SK-N-SH treated with all-trans-retinoic acid at 6 μM for 48 hours (cell line): ENCODE results near the gene HTD2.
A peak's percentile ranks its signal among the peaks of the same experiment; 100 is the strongest.

Experiments used
- ATAC-seq: fragments of 200-7000 bp; cut with Tn5 transposase; 3 replicates; pipeline ENCODE4 v1.9.1; 2020; ENCODE audit warnings: mild to moderate bottlenecking, moderate library complexity
- ARNTL ChIP-seq: fragments of 450-650 bp; formaldehyde crosslinking; IDR thresholded peaks from 2 replicates; pipeline ENCODE4 v1.5.0; 2020; ENCODE audit warnings: low read depth, mild to moderate bottlenecking, moderate library complexity, borderline replicate concordance
- BACH2 ChIP-seq: fragments of 250-450 bp; sonication (Bioruptor Pico); IDR thresholded peaks from 2 replicates; pipeline ENCODE4 v1.9.0; 2021; ENCODE audit warnings: mild to moderate bottlenecking, borderline replicate concordance
- CSDC2 ChIP-seq: fragments of 250-450 bp; sonication (Bioruptor Pico); IDR thresholded peaks from 2 replicates; pipeline ENCODE4 v1.5.0; 2020; ENCODE audit warnings: mild to moderate bottlenecking, moderate library complexity
- GLIS3 ChIP-seq: fragments of 250-450 bp; sonication (Bioruptor Pico); IDR thresholded peaks from 2 replicates; pipeline ENCODE4 v1.5.0; 2020; ENCODE audit warnings: mild to moderate bottlenecking, moderate library complexity
- ISL1 ChIP-seq: fragments of 250-450 bp; sonication (Bioruptor Pico); IDR thresholded peaks from 2 replicates; pipeline ENCODE4 v2.1.2; 2022; ENCODE audit warnings: mild to moderate bottlenecking, moderate library complexity
- OSR1 ChIP-seq: fragments of 250-450 bp; sonication (Bioruptor Pico); IDR thresholded peaks from 2 replicates; pipeline ENCODE4 v1.8.0; 2022; ENCODE audit warnings: moderate library complexity, mild to moderate bottlenecking, inconsistent platforms
- PPARA ChIP-seq: fragments of 250-450 bp; sonication (Bioruptor Pico); IDR thresholded peaks from 2 replicates; pipeline ENCODE4 v1.5.0; 2020; ENCODE audit warnings: mild to moderate bottlenecking, borderline replicate concordance
- RARB ChIP-seq: fragments of 250-450 bp; sonication (Bioruptor Pico); IDR thresholded peaks from 2 replicates; pipeline ENCODE4 v1.8.0; 2021; ENCODE audit warnings: mild to moderate bottlenecking, moderate library complexity
- SNAI2 ChIP-seq: fragments of 250-450 bp; sonication (Bioruptor Pico); IDR thresholded peaks from 2 replicates; pipeline ENCODE4 v1.5.0; 2020; ENCODE audit warnings: mild to moderate bottlenecking, moderate library complexity
- TCF4 ChIP-seq: fragments of 250-450 bp; sonication (Bioruptor Pico); IDR thresholded peaks from 2 replicates; pipeline ENCODE4 v1.8.0; 2021; ENCODE audit warnings: mild to moderate bottlenecking, moderate library complexity, borderline replicate concordance
- TOX ChIP-seq: fragments of 250-450 bp; sonication (Bioruptor Pico); IDR thresholded peaks from 2 replicates; pipeline ENCODE4 v1.8.0; 2021; ENCODE audit warnings: mild to moderate bottlenecking, moderate library complexity, borderline replicate concordance
- ZFP3 ChIP-seq: fragments of 250-450 bp; sonication (Bioruptor Pico); IDR thresholded peaks from 2 replicates; pipeline ENCODE4 v1.5.0; 2020; ENCODE audit warnings: mild to moderate bottlenecking, moderate library complexity
- ZFP30 ChIP-seq: fragments of 450-650 bp; formaldehyde crosslinking; IDR thresholded peaks from 2 replicates; pipeline ENCODE4 v1.5.0; 2022; ENCODE audit warnings: mild to moderate bottlenecking, moderate library complexity
- ZNF70 ChIP-seq: fragments of 450-650 bp; formaldehyde crosslinking; IDR thresholded peaks from 2 replicates; pipeline ENCODE4 v1.5.0; 2020; ENCODE audit warnings: mild to moderate bottlenecking, moderate library complexity
- ZNF8 ChIP-seq: fragments of 450-650 bp; formaldehyde crosslinking; IDR thresholded peaks from 2 replicates; pipeline ENCODE4 v1.5.0; 2020; ENCODE audit warnings: mild to moderate bottlenecking, moderate library complexity
- TF ChIP-seq, protein P1 (sequence below): fragments of 250-450 bp; sonication (Bioruptor Pico); IDR thresholded peaks from 2 replicates; pipeline ENCODE4 v1.8.0; 2020; ENCODE audit warnings: mild to moderate bottlenecking, moderate library complexity, borderline replicate concordance
- TF ChIP-seq, protein P2 (sequence below): fragments of 250-450 bp; sonication (Bioruptor Pico); IDR thresholded peaks from 2 replicates; pipeline ENCODE4 v1.5.0; 2020; ENCODE audit warnings: mild to moderate bottlenecking, moderate library complexity
- TF ChIP-seq, protein P3 (sequence below): fragments of 250-450 bp; sonication (Bioruptor Pico); IDR thresholded peaks from 2 replicates; pipeline ENCODE4 v1.5.1; 2020; ENCODE audit warnings: low read depth, mild to moderate bottlenecking, moderate library complexity

Gene HTD2

DNA sequence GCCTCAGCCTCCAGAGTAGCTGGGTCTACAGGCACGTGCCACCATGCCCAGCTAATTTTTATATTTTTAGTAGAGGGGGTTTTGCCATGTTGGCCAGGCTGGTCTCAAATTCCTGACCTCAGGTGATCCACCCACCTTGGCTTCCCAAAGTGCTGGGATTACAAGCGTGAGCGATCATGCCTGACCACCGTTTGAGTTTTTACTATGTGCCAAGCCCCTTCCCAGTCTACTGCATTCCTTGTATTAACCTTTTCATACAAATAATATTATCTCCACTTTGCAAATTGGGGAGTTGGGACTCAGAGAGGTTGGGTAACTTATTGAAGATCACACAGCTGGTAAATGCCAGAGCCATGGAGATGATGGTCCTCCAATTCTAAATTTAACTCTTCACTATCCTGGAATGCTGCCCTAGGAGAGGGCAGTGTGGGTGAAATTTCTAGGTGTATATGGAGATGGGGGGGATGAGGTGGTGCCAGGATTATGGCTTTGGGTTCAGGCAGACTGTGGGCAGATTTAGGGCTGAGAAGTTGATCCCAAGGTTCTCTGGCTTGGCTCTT, 25.4 kb downstream of the HTD2 start (continued):
- TF ChIP-seq, protein P1, sequence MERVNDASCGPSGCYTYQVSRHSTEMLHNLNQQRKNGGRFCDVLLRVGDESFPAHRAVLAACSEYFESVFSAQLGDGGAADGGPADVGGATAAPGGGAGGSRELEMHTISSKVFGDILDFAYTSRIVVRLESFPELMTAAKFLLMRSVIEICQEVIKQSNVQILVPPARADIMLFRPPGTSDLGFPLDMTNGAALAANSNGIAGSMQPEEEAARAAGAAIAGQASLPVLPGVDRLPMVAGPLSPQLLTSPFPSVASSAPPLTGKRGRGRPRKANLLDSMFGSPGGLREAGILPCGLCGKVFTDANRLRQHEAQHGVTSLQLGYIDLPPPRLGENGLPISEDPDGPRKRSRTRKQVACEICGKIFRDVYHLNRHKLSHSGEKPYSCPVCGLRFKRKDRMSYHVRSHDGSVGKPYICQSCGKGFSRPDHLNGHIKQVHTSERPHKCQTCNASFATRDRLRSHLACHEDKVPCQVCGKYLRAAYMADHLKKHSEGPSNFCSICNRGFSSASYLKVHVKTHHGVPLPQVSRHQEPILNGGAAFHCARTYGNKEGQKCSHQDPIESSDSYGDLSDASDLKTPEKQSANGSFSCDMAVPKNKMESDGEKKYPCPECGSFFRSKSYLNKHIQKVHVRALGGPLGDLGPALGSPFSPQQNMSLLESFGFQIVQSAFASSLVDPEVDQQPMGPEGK = no peak
- no peak for TF ChIP-seq GLIS3 (CRISPR knock-in tag)
- TF ChIP-seq TOX (CRISPR knock-in tag) = no peak
- TF ChIP-seq ARNTL (CRISPR knock-in tag) = no peak

DNA sequence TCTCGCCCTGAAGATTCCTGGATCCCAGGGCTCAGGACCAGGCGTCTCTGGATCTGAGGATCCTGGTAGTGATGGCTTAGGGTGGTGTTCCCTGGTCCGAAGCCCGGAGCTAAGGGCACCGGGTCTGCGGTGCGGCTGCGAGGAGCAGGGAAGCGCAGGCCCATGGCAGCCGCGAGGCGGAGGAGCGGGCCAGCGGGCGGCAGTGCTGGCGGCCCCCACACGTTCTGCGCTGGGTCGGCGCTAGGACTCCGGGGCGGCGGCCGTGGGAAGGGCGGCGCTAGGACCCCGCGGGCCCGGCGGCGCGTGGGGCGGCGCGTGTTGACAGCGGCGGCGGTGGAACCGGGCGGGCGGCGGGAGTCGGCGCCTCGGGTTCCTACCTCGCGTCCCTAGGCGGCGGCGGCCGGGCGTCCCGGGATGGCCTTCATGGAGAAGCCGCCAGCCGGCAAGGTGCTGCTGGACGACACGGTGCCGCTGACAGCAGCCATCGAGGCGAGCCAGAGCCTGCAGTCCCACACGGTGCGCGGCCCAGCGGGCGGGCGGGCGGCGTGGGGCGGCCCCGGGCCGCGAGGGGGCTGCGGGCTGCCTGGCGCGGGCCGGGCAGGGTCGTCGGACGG, 26.4 kb downstream of the HTD2 start, which contains the start of gene PXK:
Gene PXK (plus strand): TSS at position 318 of the 614 bp plus-strand sequence. CDS start 97 bp downstream, at position 415.
- peak; percentile 89 for ATAC-seq
- TF ChIP-seq, protein P2, sequence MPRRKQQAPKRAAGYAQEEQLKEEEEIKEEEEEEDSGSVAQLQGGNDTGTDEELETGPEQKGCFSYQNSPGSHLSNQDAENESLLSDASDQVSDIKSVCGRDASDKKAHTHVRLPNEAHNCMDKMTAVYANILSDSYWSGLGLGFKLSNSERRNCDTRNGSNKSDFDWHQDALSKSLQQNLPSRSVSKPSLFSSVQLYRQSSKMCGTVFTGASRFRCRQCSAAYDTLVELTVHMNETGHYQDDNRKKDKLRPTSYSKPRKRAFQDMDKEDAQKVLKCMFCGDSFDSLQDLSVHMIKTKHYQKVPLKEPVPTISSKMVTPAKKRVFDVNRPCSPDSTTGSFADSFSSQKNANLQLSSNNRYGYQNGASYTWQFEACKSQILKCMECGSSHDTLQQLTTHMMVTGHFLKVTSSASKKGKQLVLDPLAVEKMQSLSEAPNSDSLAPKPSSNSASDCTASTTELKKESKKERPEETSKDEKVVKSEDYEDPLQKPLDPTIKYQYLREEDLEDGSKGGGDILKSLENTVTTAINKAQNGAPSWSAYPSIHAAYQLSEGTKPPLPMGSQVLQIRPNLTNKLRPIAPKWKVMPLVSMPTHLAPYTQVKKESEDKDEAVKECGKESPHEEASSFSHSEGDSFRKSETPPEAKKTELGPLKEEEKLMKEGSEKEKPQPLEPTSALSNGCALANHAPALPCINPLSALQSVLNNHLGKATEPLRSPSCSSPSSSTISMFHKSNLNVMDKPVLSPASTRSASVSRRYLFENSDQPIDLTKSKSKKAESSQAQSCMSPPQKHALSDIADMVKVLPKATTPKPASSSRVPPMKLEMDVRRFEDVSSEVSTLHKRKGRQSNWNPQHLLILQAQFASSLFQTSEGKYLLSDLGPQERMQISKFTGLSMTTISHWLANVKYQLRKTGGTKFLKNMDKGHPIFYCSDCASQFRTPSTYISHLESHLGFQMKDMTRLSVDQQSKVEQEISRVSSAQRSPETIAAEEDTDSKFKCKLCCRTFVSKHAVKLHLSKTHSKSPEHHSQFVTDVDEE (CRISPR knock-in tag) = peak; percentile 59; the same call in 1 of the 2 replicates
- TF ChIP-seq SNAI2 (no peak), GLIS3 (CRISPR knock-in tag) (no peak), BACH2 (CRISPR knock-in tag) (no peak), ARNTL (CRISPR knock-in tag) (no peak), CSDC2 (CRISPR knock-in tag) (0 out of 2 replicates have a peak, but pooled peaks have one; percentile 64)

DNA sequence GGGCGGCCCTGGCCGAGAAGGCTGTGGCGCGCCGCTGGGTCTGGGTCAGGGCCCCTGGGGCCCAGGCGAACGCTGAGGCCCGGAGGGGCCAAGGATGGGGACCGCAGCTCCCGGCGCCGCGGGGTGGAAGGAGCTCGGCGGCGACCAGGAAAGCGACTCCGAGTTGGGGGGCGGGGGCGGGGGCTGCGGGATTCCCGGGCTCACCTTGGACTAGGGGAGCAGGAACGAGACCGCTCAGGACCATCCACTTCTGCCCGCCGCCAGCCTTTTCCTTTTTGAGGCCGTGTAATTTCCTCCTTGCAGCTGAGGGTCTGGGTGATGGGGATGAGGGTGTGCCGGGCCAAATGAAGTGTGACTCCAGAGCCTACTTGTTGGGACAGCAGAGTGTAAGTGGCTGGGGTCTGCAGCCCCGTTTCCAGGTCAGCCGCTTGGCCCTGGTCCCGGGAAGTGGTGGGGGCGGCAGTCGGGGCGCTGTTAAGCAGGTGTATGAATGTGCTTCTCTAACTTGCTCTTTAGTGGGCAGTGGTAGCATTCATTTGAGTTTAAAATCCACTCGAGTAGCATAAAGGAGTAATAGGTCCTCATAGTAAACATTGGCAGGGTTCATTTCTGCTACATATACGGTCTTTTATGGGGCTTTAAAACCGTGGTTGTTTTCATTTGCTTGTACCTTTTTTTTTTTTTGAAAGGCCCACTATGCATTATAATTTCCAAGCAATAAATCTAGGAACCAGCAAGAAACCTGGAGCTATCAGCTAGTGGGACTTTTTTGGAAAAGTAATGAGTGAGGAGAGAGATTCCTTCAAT, 27.1 kb downstream of the HTD2 start:
- no peak for TF ChIP-seq PPARA (CRISPR knock-in tag)
- TF ChIP-seq, protein P2 (CRISPR knock-in tag) = no peak
- TF ChIP-seq RARB (CRISPR knock-in tag) = no peak
- ATAC-seq = peak; percentile 71

DNA sequence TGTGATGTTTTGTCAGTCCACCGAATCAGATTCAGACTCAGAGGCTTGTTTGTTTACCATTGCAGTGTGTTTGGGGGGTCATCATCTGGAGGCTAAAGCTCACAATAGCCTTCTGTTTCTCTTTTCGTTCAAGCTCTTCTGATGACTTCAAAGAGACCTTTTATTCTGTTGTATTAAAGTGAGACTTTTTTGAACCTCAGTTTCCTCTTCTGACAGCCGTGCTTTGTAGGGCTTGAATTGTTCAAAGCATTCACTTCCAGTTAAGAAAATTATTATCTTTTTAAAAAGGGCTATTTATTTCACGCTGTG, 27.6 kb downstream of the HTD2 start:
- no peak for ATAC-seq
- TF ChIP-seq, protein P3, sequence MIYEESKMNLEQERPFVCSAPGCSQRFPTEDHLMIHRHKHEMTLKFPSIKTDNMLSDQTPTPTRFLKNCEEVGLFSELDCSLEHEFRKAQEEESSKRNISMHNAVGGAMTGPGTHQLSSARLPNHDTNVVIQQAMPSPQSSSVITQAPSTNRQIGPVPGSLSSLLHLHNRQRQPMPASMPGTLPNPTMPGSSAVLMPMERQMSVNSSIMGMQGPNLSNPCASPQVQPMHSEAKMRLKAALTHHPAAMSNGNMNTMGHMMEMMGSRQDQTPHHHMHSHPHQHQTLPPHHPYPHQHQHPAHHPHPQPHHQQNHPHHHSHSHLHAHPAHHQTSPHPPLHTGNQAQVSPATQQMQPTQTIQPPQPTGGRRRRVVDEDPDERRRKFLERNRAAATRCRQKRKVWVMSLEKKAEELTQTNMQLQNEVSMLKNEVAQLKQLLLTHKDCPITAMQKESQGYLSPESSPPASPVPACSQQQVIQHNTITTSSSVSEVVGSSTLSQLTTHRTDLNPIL (CRISPR knock-in tag) = no peak
- TF ChIP-seq ZFP3 (CRISPR knock-in tag) (no peak), SNAI2 (no peak), ZNF8 (CRISPR knock-in tag) (no peak), TCF4 (CRISPR knock-in tag) (no peak), ISL1 (CRISPR knock-in tag) (no peak), BACH2 (CRISPR knock-in tag) (no peak), ARNTL (CRISPR knock-in tag) (no peak), ZNF70 (no peak), TOX (CRISPR knock-in tag) (no peak), OSR1 (CRISPR knock-in tag) (no peak), RARB (CRISPR knock-in tag) (no peak), ZFP30 (no peak)
- TF ChIP-seq, protein P1 = no peak
- TF ChIP-seq, protein P2 (CRISPR knock-in tag) = no peak
